ENCODE measurements around the gene LAMA2. TPM values are rescaled to one million over a fixed set of nuclear protein-coding genes. Genes with fewer than 3 reads are reported as not detected.

LAMA2 gene
- total RNA-seq, 1 experiment from 2014 or later, result 4.2 TPM

- Histone ChIP-seq H4K91ac (ENCODE audit: insufficient read length, low read depth, low read length) (no peak overlapping the region), H2AK5ac (ENCODE audit: insufficient read length, low read length) (no peak overlapping the region), H4K8ac (replicated peaks; ENCODE audit: insufficient read length, low read depth, low read length) (no peak overlapping the region), H3K18ac (ENCODE audit: insufficient read length, low read depth, low read length) (no peak overlapping the region), H3K23me2 (ENCODE audit: insufficient read length, low read depth, low read length, poor library complexity, severe bottlenecking) (no peaks in the 10 kb centered on the region), H3K79me2 (ENCODE audit: insufficient read depth, low read length) (no peaks in the 10 kb centered on the region), H2BK12ac (ENCODE audit: insufficient read length, low read depth, low read length) (no peak overlapping the region), H3K27me3 (ENCODE audit: insufficient read depth, low read length) (no peaks in the 10 kb centered on the region), H3K56ac (ENCODE audit: insufficient read length, low read depth, low read length) (no peak overlapping the region), H2AFZ (ENCODE audit: low read length) (no peak overlapping the region), H3K27ac (ENCODE audit: insufficient read length, low read depth, low read length) (no peak overlapping the region), H3K9me3 (ENCODE audit: control insufficient read depth, low read depth, low read length) (no peaks in the 10 kb centered on the region), H2BK15ac (ENCODE audit: low read depth, low read length) (no peak overlapping the region), H2BK20ac (ENCODE audit: low read depth, low read length, poor library complexity, severe bottlenecking) (no peak overlapping the region), H2BK5ac (ENCODE audit: insufficient read length, low read length) (no peak overlapping the region), H2BK120ac (ENCODE audit: low read depth, low read length, poor library complexity, severe bottlenecking) (no peak overlapping the region), H3K4ac (ENCODE audit: low read depth, low read length) (no peak overlapping the region), H3T11ph (ENCODE audit: low read length) (no peak overlapping the region), H3K4me2 (ENCODE audit: insufficient read depth, insufficient read length, low read length) (no peak overlapping the region), H3K9ac (ENCODE audit: extremely low read depth, insufficient read length, low read length) (no peak overlapping the region), H3K4me1 (ENCODE audit: insufficient read depth, low read length) (no peaks in the 10 kb centered on the region; the same call in 1 of the 2 replicates), H4K20me1 (ENCODE audit: control insufficient read depth, insufficient read depth, insufficient read length) (no peaks in the 10 kb centered on the region), H4K5ac (ENCODE audit: insufficient read length, low read depth, low read length) (no peak overlapping the region), H3K23ac (ENCODE audit: insufficient read length, low read depth, low read length) (no peak overlapping the region), H3K79me1 (ENCODE audit: insufficient read depth, low read depth, low read length, poor library complexity, severe bottlenecking) (no peaks in the 10 kb centered on the region), H3K14ac (ENCODE audit: insufficient read depth, low read length) (no peak overlapping the region)
- Mint-ChIP-seq H3K27me3 (ENCODE audit: low read depth) (no peaks in the 10 kb centered on the region), H3K9me3 (peaks cover 0 to 3% of the 10 kb centered on the region in 2 experiments; a peak in 1 of 5 replicates), H3K27ac (no peak overlapping the region), H3K4me3 (no peak overlapping the region), H3K36me3 (ENCODE audit: insufficient read depth in 1 of 3, low read depth in 3 of 3) (no peaks in the 10 kb centered on the region), H3K4me1 (peaks cover 0 to 7% of the 10 kb centered on the region in 2 experiments; a peak in 1 of 4 replicates)
- WGBS (ENCODE audit: extremely low coverage, insufficient read length, low lambda C conversion rate), result no CpG with 5 or more reads among the region's 6 CpGs
- TF ChIP-seq CTCF (conservative IDR thresholded peaks at IDR 0.05), result no peak
- DNase-seq, result no peak
Measured at GRCh38 chr6:129209355-129209754, 326.4 kb downstream of the LAMA2 start.
